Measurements from ENCODE around the gene SHC3. TPM values are rescaled to one million over a fixed set of nuclear protein-coding genes. Genes with fewer than 3 reads are reported as not detected.
A peak's percentile ranks its signal among the peaks of the same experiment; 100 is the strongest.

Gene SHC3
- total RNA-seq, 4 donors from 2014 or later, result 2.2 to 4.0 (median 3.1) TPM

- peaks cover 0 to 4% (median 0%) of the 10 kb centered on the region in 4 donors for H3K27me3 ChIP-seq
- H3K4me3 ChIP-seq, result peak overlapping the region; percentile 86 to 100 (median 97)
- H3K4me1 ChIP-seq, result peaks cover 27 to 57% (median 53%) of the 10 kb centered on the region in 4 donors
- H3K36me3 ChIP-seq, result peaks cover 0 to 5% (median under 1%) of the 10 kb centered on the region in 4 donors
- no peak for DNase-seq (ENCODE audit: extremely low spot score)
- no peaks in the 10 kb centered on the region for H3K9me3 ChIP-seq
- TF ChIP-seq POLR2AphosphoS5 (IDR thresholded peaks at IDR 0.05), result no peak
- no peak for TF ChIP-seq EP300 (IDR thresholded peaks at IDR 0.05)
- TF ChIP-seq CTCF (IDR thresholded peaks at IDR 0.05), result peak in 2 of 3 experiments; percentile 10 to 21
- 20% methylated on average over 10 of the region's 21 CpGs for WGBS
- intact Hi-C loops (cut with DNase I), result loop anchor here (5.0 kb wide), 1 partner anchor 343 kb away; no protein-coding TSS in a partner anchor
- H3K27ac ChIP-seq (replicated peaks in 1 of 4), result peak overlapping the region; percentile 97 to 100 (median 99)
These were observed 187.9 kb downstream of the SHC3 start for GRCh38 chr9:88990729-88991065.

- Histone ChIP-seq H3K36me3 (peaks cover 0 to under 1% (median 0%) of the 10 kb centered on the region in 4 donors), H3K9me3 (no peaks in the 10 kb centered on the region), H3K4me3 (peak overlapping the region; percentile 86 to 100 (median 97)), H3K4me1 (peaks cover 22 to 52% (median 48%) of the 10 kb centered on the region in 4 donors), H3K27me3 (peaks cover 0 to 4% (median 0%) of the 10 kb centered on the region in 4 donors), H3K27ac (replicated peaks in 1 of 4) (peak overlapping the region; percentile 97 to 100 (median 99))
- WGBS, result 63% methylated on average over 25 of the region's 25 CpGs
- intact Hi-C loops (cut with DNase I), result loop anchor here (5.0 kb wide), 1 partner anchor 343 kb away; no protein-coding TSS in a partner anchor
- no peak for TF ChIP-seq POLR2A (IDR thresholded peaks at IDR 0.05; ENCODE audit: low read depth)
- TF ChIP-seq CTCF (IDR thresholded peaks at IDR 0.05), result peak in 2 of 3 experiments; percentile 17 to 30
- TF ChIP-seq POLR2AphosphoS5 (IDR thresholded peaks at IDR 0.05), result no peak
- TF ChIP-seq EP300 (IDR thresholded peaks at IDR 0.05), result no peak
- no peak for DNase-seq (ENCODE audit: extremely low spot score)
These were observed 188.4 kb downstream of the SHC3 start for GRCh38 chr9:88990041-88990728.

GRCh38 chr9:88988796-88989641, 189.6 kb downstream of the SHC3 start:
- Histone ChIP-seq H3K36me3 (no peaks in the 10 kb centered on the region), H3K27me3 (peaks cover 0 to 4% (median 0%) of the 10 kb centered on the region in 4 donors), H3K9me3 (no peaks in the 10 kb centered on the region), H3K27ac (replicated peaks in 1 of 4) (peak overlapping the region; percentile 97 to 100 (median 99)), H3K4me1 (peaks cover 12 to 50% (median 44%) of the 10 kb centered on the region in 4 donors), H3K4me3 (peak overlapping the region in 1 of 4 donors; percentile 18)
- TF ChIP-seq POLR2AphosphoS5 (IDR thresholded peaks at IDR 0.05) (peak in 1 of 2 donors; percentile 65), EP300 (IDR thresholded peaks at IDR 0.05) (no peak), POLR2A (IDR thresholded peaks at IDR 0.05; ENCODE audit: low read depth) (no peak), CTCF (IDR thresholded peaks at IDR 0.05) (no peak)
- 25% methylated on average over 7 of the region's 7 CpGs for WGBS
- intact Hi-C loops (cut with DNase I), result loop anchor here (5.0 kb wide), 1 partner anchor 42 kb away; no protein-coding TSS in a partner anchor
- DNase-seq (ENCODE audit: extremely low spot score), result no peak

- H3K4me3 ChIP-seq, result no peak overlapping the region
- TF ChIP-seq POLR2A (IDR thresholded peaks at IDR 0.05; ENCODE audit: low read depth), result no peak
- TF ChIP-seq CTCF (IDR thresholded peaks at IDR 0.05), result no peak
- no peak for TF ChIP-seq POLR2AphosphoS5 (IDR thresholded peaks at IDR 0.05)
- TF ChIP-seq EP300 (IDR thresholded peaks at IDR 0.05), result no peak
- peaks cover 12 to 41% (median 40%) of the 10 kb centered on the region in 4 donors for H3K4me1 ChIP-seq
- H3K27ac ChIP-seq (replicated peaks in 1 of 4), result no peak overlapping the region
- DNase-seq (ENCODE audit: extremely low spot score), result no peak
- peaks cover 0 to 4% (median 0%) of the 10 kb centered on the region in 4 donors for H3K27me3 ChIP-seq
- H3K9me3 ChIP-seq, result no peaks in the 10 kb centered on the region
- no peaks in the 10 kb centered on the region for H3K36me3 ChIP-seq
- intact Hi-C loops (cut with DNase I), result loop anchor here (5.0 kb wide), 1 partner anchor 40 kb away; no protein-coding TSS in a partner anchor
- WGBS, result 73% methylated on average over 4 of the region's 4 CpGs
These were observed 191.0 kb downstream of the SHC3 start for GRCh38 chr9:88987661-88988060.
